GM19238 (cell line): Measurements from ENCODE around the gene SDE2.
"Not testable (repeated sequence)": the region's sequence is repeated elsewhere in the genome, so short reads cannot be mapped to it uniquely, and the experiment has no call there.

Source experiments
- DNase-seq: peaks from one replicate; pipeline ENCODE4 v3.0.0; 2011; ENCODE audit warnings: low spot score; ENCODE audit not compliant: insufficient read length

The SDE2 gene

DNA sequence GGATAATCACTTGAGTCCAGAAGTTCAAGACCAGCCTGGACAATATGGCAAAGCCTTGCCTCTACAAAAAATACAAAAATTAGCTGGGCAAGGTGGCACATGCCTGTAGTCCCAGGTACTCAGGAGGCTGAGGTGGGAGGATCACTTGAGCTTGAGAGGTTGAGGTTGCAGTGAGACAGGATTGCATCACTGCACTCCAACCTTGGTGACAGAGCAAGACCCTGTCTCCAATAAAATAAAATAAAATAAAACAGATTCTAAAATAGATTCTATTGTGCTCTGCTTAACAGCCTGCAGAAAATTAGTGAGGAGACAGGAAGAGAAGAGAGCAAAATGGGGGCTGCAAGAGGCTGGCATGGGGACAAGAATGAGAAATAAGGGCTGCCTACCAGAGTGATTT lies 7.5 kb upstream of the SDE2 start:
- no peak for DNase-seq

DNA sequence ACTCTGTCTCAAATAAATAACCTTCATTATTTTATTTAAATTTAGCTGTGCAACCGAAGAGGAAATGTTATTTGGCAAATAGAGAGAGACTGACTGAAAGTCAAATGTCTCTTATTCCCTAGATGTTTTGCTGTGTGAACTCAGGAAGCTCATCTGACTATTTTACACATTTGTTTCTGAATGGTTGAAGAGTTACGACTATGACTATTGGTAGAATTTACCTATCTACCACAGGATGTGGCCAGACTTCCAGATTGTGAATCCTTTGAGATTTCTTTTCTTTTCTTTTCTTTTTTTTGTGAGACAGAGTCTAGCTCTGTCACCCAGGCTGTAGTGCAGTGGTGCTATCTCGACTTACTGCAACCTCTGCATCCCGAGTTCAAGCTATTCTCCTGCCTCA lies 5.3 kb upstream of the SDE2 start:
- DNase-seq = no peak

DNA sequence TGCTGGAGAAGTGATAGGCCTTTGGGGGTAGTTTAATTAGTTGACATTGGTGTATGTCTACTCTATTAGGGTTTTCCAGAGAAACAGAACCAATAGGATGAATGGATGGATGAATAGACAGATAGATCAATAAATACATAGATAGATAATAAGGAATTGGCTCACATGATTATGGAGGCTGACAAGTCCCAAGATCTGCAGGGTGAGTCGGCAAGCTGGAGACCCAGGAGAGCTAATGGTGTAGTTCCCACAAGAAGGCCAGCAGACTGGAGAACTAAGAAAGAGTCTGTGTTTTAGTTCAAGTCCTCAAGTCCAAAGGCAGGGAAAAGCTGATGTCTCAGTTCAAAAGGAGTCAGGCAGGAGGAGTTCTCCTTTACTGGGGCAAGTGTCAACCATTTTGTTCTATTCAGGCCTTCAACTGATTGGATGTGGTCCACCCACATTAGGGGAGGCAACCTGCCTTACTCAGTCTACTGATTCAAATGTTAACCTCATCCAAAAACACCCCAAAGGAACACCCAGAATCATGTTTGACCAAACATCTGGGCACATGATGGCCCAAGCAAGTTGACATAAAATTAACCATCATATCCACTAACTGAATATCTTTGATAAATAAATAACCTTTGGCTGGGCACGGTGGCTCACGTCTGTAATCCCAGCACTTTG lies 4.5 kb upstream of the SDE2 start:
- DNase-seq = no peak

DNA sequence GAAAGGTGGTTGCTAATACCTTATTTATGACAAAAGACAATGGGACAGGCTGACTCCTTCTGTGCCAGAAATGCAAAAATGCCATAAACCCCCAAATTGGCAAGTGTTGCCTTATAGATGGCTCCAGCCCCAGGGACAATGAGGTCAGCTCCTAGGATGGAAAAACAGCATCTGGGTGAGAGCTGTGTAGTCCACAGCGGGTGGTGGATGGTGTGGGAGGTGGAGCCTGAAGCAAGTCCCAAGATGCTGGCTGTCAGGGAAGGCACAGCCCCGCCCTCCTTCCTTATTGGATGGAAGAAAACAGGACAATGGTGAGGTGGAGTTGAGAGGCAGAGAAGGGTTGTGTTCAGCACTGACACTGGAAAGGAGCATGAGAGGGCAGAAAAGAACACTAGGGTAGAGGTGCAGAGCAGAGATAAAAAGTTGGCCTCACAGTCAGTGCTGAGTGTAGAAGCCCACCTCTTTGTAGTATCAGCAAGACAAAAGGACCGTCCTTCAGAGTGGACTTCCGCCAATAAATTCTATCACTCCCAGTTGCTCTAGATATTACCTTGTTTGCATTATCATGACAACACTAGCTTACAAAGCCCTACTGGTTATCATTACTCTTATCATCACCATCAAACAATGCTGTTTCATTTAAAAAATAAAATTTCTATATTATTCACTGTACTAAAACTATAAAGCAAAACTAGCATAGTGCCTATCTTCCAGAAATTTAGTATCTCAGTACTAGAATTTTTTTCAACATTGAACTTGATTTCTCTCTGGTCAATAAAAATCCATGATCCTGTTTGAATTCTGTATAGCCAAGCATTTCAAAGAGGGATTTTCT lies 3.7 kb upstream of the SDE2 start:
- DNase-seq = no peak

DNA sequence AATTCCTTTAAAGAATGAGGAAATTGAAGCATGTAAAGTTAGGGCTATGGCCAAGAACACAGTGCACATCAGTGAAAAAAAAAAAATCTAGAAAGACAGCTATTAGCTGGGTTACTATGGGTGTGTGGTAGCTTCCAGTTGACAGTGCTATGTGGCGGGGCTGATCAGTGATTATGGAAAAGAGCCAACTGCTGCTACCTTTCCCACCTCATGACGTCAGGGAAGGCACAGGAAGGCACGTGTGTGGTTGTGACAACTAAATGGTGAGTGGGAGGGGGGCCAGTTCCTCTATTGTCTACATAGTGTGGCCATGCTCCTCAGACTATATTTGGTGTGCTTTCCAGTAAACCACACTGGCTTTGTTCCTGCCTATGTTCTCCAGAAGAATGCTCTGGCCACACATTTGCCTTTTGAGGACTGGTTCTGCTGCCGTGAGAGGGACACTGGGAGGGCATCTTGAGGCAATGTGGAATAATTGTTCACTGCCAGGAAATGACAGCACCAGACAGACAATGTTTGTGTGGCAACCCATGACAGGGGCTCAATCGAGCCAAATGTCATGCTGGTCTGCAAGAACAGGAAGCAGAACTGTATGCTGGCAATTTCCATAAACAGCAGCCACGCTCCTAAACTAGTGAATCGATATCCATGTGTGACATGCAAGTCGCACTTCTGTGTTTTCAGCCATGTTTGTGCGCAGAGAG lies 3.0 kb upstream of the SDE2 start:
- no peak for DNase-seq

DNA sequence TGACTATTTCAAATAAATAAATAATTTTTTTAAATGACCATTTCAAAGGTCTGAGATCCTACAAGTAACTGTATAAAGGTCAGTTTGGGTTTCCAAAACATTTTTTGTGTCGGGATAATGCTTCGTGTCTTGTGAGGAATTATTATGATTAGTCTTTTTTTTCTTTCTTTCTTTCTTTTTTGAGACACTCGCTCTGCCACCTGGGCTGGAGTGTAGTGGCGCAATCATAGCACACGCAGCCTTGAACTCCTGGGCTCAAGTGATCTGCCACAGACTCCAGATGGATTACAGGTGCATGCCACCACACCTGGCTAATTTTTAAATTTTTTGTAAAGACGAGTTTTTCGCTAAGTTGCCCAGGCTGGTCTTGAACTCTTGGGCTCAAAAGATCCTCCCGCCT lies 1.9 kb upstream of the SDE2 start:
- no peak for DNase-seq

DNA sequence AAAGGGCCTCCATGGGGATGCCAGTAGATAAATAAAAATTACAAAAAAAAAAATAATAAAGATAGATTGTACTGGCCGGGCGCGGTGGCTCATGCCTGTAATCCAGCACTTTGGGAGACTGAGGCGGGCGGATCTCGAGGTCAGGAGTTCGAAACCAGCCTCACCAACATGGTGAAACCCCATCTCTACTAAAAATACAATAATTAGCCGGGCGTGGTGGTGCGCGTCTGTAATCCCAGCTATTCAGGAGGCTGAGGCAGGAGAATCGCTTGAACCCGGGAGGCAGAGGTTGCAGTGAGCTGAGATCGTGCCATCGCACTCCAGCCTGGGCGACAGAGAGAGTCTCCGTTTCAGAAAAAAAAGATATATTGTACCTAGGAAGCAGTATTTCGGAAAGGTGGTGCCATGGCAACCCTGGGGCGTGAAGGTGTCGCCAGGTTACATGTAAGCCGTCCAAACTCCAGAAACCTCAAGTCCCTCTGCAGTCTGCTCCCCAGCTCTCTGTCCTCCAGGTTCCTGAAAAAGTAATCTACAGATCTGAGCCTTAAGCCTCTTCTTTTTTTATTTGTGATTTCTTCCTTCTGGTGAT lies 1.4 kb upstream of the SDE2 start:
- not testable (repeated sequence) for DNase-seq

DNA sequence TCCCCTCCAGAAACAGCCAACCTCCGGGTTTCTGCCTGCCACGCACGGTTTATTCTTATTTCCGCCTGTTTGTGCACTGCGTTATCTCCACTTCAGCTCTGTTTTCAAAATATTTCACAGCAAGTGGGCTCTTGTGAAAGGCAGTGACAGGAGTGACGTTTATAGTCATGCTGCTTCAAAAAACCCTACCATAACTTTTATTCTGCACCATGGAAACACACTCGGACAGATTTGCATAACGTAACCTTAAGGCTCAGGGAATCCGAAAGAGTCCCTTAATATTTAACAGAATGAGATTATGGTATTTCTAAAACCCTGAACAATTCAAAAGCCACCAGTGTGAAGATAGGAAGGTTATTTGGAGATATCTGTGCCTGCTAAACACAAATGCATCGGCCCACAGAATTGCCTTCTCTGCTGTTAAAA lies 782 bp upstream of the SDE2 start:
- no peak for DNase-seq

DNA sequence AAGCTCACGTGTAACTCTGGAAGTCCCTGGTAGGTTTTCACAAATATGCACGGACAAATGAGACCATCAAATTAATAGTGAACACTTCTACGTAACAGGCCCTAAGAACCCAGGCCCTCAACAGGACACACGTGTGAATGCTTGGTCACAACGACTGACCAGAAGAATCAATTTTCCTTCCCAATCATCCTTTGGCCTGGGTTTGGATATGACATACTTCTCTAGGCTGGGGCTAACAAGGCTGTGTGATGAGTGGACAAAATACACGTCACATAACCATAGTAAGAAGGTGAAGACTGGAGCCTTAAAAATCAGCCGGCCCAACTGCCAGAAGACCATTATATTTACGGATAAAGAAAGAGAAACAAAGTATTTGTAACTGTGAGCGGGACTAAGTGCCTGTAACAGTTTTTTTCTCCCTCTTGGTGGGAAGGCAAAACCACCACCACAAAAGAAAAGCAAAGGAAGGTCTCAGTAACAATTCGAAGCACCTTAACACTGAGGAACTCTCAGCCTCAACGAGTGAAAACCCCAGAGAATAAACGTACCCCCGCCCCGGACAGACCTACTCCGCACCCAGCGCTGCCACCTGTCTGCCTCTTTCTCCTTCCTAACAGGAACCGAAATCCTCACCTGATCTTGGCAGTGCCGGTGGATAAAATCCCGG lies 450 bp downstream of the SDE2 start:
- no peak for DNase-seq

DNA sequence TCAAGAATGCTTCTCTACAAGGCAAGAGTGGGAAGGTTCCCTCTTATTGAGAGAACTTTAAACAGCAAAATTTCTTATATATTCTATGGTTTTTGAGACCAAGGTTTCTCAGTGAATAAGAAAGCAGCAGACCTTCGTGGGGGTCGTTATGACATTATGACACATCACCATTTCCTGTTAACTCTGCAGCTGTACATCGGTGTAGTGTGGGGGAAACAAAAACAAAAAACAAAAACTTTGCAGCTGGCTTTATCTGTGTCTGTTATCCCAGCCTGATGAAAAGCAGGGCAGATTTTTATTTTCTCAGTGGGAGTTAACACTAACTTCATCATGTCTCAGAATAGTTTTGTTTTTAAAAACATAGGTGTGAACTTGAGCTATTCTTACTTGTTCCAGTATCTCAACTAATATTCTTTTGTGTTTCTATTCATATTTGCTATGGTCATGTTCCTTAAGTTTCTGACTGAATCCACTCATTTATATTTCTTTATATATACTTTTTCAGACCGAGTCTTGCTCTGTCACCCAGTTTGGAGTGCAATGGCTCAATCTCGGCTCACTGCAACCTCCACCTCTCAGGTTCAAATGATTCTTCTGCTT lies 2.1 kb downstream of the SDE2 start:
- no peak for DNase-seq

DNA sequence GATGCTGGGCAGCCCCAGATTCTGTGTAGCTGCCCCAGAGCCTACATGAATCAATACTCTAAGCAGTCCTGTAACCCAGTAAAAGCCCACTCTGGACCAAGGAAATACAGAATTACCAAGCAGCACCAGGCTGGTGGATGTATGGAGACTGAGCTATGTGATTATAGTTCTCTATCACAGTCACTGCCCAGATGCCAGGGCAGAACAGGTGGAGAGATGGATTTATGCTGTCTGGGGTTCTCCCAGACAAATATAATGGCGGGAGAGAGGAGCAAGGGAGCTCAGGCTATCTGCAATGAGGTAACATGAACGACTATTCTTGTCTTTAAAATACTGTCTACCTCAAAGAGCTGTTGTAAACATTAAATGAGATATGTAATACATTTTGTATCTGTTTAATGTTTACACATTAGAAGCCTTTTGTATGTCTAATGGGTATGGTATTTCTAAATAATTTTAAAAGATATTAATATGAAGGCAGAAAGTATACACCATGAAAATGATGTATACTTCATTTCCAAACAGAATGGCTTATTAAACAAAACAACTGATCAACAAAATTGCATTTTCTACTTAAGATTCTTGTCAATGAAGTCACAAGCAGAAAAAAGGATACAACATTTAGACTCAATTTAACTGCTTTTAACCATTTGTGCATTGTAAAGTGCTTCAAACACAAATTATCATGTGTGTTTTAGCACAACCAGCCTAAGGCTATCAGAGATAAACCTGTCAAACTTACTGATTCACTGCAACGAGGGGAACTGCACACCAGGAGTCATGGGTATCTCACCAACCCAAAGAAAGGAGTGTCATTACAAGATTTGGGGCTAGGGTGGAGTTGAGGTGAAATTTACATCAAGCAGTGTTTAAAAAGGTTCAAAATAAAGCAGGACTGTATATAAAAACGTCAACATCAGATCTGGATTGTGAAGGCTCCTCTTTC lies 3.0 kb downstream of the SDE2 start:
- no peak for DNase-seq

DNA sequence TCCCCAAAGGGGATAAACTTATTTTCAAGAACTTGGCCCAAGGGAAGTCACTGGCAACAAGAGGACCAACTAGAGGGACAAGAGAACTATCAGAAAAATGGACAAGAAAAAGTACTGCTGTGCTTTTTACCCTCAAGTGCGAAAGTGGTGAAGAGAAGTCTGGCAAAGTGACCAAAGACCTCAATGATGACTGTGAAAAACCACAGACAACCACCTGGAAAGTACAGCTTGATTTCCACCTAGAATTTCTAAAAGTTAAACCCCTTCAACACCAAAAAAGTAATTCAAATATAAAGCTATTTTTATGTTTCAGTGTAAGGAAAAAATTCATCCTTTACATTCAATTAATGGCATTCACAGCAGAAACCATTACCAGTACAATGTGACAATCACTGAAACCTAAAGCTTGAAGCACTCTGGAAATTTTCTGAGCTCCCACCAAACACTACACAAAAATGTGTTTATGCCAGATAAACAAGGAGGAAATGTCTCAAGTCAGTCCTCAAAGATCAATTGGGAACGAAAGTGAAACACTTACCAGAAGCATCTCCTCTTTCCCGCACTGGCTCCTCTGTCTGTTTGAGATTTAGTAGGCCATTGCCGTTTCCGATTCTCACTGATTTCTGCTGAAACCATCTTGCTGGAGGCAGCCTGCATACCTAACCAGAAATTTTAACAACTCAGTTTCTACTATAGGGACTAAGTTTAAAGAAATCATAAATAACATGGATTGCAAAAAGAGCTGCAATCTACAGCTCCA lies 8.3 kb downstream of the SDE2 start:
- no peak for DNase-seq

DNA sequence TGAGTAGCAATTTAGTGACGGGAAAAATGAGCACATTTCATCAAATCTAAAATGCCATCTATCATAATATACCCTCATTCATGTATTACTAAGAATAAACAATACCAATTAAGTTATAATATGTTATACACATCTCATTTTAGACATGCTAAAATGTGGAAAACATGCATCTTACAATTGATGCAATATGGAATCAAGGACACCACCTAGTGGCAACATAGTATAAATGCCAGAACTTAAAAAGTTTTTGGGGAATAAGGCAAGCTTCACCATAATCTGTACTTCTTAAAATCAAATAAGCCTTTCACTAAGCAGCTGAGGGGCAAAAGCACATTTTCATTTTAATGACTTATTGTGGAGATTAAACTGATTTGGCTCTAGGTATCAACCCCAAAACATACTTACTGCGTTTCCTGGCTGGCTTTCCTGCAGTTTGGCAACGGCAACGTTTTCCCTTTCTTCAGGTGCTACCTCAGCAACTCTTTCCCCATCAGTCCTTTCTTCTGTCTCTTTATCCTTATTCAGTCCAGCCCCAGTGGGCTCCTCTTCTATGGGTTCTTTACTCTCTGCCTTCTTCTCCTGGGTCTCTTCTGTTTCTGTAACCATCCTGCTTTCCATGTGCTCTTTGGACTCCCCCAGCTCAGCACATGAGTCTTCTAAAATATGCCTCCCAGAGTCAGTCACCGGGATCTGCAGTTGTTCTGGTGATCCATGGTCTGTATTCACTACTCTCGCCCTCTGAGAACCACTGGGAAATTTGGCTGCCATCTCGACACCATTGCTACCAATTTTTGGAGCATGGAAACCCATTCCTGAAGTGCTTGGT lies 11.4 kb downstream of the SDE2 start:
- no peak for DNase-seq

DNA sequence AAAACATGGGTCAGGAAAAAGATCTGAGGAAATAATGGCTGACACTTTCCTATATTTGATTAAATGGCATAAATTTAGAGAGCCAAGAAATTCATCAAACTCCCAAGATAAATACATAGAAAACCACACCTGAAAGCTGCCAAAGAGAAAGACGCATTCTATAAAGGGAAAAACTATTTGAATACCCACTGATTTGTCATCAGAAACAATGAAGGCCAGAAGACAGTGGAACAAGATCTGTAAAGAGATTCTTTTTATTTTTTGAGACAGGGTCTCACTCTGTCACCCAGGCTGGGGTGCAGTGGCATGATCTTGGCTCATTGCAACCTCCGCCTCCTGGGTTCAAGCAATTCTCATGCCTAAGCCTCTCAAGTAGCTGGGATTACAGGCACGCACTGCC lies 17.4 kb downstream of the SDE2 start:
- DNase-seq = no peak

DNA sequence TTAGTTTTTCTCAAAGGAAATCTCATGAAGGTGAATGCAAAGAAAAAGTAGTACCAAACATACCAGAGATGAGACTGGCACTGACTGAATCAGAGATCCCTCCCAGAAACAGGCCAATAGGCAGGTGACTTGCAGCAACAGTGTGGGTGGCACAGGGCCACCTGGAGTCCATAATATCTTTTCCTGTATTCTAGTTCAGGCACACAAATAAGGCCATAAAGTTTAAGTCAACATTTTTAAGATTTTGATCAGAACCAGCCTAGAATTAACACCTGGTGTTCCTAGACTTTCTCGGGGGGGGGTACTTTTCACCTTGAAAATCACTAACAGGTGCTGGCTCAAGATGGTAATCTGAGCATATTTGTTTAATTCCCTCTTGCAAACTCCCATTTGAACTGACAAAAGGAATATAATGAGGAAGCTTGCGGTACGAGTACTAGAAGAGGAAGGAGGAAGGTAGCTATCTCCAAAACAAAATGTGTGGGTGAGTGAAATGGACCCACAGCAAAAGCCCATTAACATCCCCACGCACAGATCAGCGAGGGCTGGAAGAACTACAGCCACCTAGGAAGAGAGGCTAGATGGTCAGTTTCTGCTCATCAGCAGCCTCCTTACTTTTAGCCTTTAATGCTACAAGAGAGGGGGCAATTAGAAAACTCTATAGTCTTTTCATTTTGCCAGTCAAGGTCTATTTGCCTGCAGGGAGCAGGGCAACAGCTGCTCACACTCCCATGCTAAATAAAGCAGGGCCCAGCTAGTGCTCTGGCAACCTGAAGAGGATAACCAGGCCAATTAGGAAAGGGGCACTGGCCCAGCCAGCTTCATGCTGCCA lies 18.9 kb downstream of the SDE2 start:
- no peak for DNase-seq

DNA sequence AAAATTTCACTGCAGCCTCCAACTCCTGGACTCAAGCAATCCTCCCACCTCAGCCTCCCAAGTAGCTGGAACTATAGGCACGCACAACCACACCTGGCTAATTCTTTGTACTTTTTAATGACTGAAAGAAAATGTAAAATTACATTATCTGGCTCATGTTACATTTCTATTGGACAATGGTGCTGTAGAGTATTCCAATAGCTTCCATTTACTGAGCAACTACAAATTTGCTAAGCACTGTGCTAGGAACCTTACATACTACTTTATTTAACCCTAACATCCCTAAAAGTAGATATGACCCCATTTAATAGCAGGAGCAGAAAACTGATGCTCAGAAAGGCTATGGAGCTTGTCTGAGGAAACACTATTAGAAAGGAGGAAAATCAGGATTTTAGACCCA lies 19.7 kb downstream of the SDE2 start:
- DNase-seq = no peak

DNA sequence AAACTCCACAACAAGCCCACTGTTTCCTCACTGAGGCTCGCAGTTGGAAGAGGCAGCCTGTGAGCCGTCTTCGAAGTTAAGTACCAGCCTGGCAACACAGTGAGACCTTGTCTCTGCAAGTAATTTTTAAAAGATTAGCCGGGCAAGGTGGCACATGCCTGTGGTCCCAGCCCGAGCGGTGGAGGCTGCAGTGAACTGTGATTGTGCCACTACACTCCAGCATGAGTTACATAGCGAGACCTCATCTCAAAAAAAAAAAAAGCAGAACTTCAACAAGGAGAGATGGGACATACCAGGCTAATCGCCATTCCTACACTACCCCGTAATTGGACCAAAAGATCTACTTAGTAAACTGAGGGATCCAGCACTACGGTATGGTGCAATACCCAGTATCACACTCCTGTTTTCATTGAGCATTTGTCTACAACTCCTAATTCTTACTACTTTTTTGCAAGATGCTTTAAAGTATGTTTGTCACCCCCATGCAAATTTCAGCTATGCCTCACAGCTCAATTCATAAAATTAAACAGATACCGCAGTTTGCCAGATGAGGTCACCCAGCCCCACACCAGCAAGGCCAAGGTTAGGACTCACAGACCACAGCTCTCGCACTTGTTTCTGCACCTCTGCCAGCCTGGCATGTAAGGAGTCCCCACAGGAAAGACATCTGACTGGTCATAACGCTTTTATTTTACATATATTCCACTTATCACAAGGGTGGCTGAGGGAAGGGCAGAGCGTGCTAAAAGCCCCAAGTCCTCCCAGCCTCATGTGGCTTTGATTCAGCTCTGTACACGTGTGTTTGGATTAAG lies 21.0 kb downstream of the SDE2 start:
- DNase-seq = no peak
